GM13976 (cell line): ENCODE results near the gene AMY2B.
"Not testable (repeated sequence)": the region's sequence is repeated elsewhere in the genome, so short reads cannot be mapped to it uniquely, and the experiment has no call there.

Source experiments
- DNase-seq: peaks from one replicate; pipeline ENCODE4 v3.0.0; 2012; ENCODE audit warnings: low spot score
- in situ Hi-C: fragments of 300-500 bp; cut with MboI; formaldehyde crosslinking; loops from one replicate; pipeline ENCODE4 v1.12.0; 2022; ENCODE audit warnings: low sequenced_read_pairs, mixed read lengths, inconsistent platforms; ENCODE audit not compliant: unreplicated experiment
- TF ChIP-seq, protein P1 (sequence below): IDR thresholded peaks from 2 replicates; pipeline ENCODE4 v1.5.1; 2012; ENCODE audit warnings: borderline replicate concordance, mild to moderate bottlenecking; ENCODE audit not compliant: insufficient read depth; ENCODE audit errors: extremely low read depth, missing control alignments, control extremely low read depth

AMY2B gene

DNA sequence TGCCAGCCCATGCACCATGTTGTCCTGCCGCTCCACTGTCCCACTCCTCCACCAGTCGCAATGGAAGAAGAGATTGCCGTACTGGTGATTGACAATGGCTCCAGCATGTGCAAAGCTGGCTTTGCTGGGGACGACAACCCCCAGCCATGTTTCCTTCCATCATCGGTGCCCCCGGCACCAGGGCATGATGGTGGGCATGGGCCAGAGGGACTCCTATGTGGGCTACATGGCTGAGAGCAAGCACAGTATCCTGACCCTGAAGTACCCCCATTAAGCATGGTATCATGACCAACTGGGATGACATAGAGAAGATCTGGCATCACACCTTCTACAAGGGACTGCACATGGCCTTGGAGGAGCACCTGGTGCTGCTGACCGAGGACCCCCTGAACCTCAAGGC lies 1.9 kb upstream of the AMY2B start:
- TF ChIP-seq, protein P1, sequence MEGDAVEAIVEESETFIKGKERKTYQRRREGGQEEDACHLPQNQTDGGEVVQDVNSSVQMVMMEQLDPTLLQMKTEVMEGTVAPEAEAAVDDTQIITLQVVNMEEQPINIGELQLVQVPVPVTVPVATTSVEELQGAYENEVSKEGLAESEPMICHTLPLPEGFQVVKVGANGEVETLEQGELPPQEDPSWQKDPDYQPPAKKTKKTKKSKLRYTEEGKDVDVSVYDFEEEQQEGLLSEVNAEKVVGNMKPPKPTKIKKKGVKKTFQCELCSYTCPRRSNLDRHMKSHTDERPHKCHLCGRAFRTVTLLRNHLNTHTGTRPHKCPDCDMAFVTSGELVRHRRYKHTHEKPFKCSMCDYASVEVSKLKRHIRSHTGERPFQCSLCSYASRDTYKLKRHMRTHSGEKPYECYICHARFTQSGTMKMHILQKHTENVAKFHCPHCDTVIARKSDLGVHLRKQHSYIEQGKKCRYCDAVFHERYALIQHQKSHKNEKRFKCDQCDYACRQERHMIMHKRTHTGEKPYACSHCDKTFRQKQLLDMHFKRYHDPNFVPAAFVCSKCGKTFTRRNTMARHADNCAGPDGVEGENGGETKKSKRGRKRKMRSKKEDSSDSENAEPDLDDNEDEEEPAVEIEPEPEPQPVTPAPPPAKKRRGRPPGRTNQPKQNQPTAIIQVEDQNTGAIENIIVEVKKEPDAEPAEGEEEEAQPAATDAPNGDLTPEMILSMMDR = no peak
- in situ Hi-C loops = no loop called here
- DNase-seq = no peak

DNA sequence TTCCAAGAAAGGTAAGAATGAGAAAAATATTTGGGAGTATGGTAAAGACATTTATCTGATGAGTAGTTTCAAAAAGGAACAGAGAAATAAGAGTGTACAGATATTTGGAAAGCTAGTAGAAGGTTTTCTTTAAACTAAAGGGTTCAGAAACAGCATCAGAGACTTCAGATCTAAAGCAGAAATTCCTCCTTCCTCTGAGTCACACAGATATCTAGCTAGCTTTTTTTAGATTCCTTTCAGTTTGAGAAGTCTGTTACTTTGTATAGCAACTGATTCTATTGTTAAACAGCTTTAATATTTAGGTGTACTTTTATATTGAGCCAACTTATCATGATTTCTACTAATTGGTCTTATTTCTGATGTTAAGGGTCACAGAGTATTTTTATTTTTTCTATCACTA lies 4.7 kb downstream of the AMY2B start:
- TF ChIP-seq, protein P1 = no peak
- in situ Hi-C loops = no loop called here
- DNase-seq = no peak

DNA sequence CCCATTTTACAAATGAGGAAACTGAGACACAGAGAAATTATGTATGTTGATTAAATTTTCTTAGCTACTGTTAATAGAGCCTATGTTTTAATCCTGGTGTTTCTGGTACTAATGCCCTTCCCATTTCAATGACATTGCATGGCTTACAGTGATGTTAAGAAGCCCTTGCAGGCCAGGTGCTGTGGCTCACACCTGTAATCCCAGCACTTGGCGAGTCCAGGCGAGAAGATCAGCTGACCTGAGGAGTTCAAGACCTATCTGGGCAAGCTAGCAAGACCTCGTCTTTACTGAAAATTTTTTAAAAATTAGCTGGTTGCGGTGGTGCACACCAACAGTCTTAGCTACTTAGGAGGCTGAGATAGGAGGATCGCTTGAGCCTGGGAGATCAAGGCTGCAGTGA lies 5.4 kb downstream of the AMY2B start:
- in situ Hi-C loops = not testable (repeated sequence)

GRCh38 chr1:103582464-103582863 lies 11.1 kb downstream of the AMY2B start:
- in situ Hi-C loops = no loop called here
- DNase-seq = no peak
- TF ChIP-seq, protein P1 = no peak

More for the DNA sequence above, 5.4 kb downstream of the AMY2B start:
- DNase-seq = not testable (repeated sequence)

DNA sequence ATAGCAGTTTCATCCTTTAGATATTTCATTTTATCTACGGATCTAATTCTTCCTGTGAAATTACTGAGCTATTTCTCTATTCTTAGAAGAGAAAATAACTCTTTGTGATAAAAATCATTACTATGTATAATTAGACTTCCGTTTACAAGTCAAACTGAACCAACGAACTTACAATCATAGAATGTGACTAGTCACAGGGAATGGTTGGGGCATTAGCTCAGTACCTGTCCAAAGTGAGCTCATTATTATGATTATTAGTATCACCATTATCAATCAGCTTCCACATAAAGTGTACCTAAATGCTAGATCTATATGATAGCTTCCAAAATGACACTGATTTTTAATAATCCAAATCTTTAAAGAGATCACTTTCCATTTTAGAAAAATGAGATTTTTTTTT lies 12.5 kb downstream of the AMY2B start:
- DNase-seq = no peak
- in situ Hi-C loops = no loop called here
- TF ChIP-seq, protein P1 = no peak

- in situ Hi-C loops = no loop called here
Measured at GRCh38 chr1:103584537-103584936, 13.1 kb downstream of the AMY2B start.

DNA sequence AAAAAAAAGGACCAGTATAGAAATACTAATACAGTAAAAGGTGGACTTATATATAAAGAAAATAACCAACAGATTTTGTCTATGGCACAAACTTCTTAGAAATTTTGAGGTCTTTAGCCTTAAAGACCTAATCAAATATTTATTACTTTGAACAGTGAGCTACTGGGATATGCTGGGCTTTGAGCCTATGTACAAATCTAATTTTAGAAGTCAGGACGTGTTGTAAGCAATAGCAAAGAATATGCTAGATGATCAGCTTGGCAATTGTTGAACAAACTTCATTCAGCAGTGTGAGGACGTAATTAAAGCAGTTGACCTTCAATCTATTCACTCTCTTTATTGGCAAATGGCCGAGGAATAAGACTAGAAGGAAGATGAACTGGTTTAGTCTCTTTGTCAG lies 31.4 kb downstream of the AMY2B start:
- DNase-seq, in situ Hi-C loops: not testable (repeated sequence)

More at GRCh38 chr1:103584537-103584936, 13.1 kb downstream of the AMY2B start:
- DNase-seq = no peak
- TF ChIP-seq, protein P1 = no peak

DNA sequence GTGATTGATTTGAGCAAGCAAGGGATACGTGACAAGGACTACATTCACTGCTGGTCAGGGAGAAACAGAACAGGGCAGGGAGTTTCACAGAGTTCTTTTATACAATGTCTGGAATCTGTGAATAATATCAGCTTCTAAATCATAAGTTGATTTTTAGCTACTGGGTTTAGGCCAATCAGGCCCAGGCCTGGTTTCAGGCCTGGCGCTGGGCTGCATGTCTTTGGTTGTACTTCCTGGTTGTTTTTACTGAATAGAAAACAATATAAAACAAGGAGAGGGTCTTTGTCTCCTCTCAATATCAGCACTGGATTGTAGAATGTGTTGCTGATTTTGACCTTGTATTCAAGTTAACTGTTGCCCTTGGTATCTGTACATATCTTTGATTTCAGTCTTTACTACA lies 45.0 kb downstream of the AMY2B start:
- no peak for DNase-seq
- TF ChIP-seq, protein P1 = no peak
- in situ Hi-C loops = no loop called here

- DNase-seq, in situ Hi-C loops: not testable (repeated sequence)
Measured at GRCh38 chr1:103616994-103617477, 45.6 kb downstream of the AMY2B start, which contains the start of gene AMY2A. AMY2A (plus strand) TSS chr1:103617427; CDS start chr1:103617441, 14 bp downstream.

- DNase-seq, in situ Hi-C loops: not testable (repeated sequence)
Measured at GRCh38 chr1:103627436-103627835, 56.0 kb downstream of the AMY2B start.
